KBM-7 (cell line): Measurements from ENCODE around the gene RCOR1.
A peak's percentile ranks its signal among the peaks of the same experiment; 100 is the strongest.

Experiments used
- DNase-seq: peaks from one replicate; pipeline ENCODE4 v3.0.0-alpha.2; 2015
- in situ Hi-C: fragments of 300-500 bp; cut with MboI; formaldehyde crosslinking; loops from 2 replicates; pipeline ENCODE4 v1.14.3; 2020; ENCODE audit warnings: low sequenced_read_pairs, low pct_unique_long_range_greater_than_20kb, mixed read lengths

RCOR1 gene

DNA sequence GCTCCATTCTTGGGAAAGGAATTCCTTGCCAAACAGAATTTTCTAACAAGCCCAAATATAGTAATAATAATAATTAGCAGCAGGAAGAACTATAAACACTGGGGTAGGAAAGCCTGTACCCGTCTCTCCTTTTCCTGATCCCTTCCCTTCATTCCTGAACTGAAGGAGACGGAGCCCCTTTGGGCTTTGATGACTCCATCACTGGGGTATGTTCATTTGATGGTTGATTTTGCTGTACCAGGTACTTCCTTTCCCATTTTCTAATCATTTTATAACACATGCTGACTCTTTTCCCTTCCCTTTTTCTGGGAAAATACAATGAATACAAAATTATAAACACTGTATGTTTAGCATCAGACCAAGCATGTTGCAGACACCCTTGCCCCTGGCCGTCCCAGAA, 3.6 kb upstream of the RCOR1 start:
- no peak for DNase-seq
- in situ Hi-C loops, result no loop called here

DNA sequence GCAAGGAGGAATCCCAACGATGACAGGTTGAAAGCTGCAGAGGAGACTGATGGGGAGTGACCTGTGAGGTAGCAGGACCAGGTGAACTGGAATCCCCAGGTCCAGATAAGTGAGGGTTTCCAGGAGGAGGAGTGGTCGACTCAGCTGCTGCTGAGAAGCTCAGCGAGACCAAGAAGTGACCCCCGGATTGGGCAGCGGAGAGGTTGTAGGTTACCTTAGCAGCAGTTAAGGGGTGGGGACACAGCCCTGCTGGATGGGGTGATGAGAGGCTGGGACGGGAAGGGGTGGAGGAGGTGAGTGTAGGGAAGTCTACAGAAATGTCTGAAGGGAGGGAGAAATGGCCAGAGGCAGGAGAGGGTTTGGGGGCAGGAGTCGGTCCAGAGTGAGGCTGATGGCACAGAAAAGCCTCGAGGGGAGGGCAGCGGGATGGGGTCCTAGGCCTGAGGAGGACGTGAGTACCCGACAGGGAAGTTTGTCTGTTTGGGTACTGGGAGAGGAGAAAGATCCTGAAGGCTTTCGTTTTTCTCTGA, 2.6 kb upstream of the RCOR1 start:
- in situ Hi-C loops, result no loop called here
- no peak for DNase-seq

DNA sequence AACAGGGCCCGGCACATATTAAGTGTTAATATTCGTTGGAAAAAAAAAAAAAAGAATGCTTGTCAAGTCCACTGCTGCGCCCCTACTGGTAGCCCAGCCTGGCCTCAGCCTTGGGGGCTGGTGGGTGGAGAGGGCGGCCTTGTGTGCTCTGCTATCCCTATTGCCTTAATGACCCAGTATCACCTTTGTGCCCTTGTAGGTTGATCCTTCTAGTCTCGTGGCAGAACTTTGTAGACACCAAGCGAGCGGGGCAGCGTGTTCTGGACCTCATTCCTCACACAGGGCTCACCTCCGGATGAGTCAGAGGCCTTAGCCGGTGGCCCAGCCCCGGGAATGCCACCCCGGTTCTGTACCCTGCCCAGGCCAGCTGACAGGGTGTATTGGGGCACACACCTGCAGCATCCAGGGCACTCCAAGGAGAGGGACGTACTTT, 1.8 kb upstream of the RCOR1 start:
- in situ Hi-C loops, result no loop called here
- DNase-seq, result no peak

DNA sequence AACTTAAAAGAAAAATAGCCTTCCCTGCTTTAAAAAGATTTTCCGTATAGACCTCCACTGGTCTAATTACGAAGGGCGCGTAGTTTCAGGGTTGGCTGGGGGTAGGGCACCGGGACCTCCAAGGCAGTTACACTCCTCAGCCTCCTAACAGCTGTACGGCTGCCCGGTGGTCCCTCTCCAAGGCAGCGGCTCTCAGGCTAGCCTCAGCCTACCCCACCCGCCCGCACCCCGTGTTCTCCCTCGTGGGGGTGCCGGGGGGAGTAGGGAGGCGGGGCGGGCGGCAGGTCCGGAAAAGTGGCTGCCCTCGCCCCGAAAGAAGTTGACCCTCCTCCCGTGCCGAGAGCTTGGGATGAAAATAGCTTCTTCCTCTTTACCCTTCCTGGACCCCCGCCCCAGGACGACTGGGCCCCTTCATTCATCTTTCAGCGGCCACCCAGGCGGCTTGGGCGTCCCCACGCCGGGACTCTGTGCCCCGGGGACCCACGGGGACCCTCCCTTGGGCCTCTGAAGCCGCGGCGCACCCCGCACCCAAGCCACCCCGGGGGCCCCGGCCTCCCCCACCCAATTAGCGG, 991 bp upstream of the RCOR1 start:
- DNase-seq, result peak; percentile 48
- in situ Hi-C loops, result no loop called here

DNA sequence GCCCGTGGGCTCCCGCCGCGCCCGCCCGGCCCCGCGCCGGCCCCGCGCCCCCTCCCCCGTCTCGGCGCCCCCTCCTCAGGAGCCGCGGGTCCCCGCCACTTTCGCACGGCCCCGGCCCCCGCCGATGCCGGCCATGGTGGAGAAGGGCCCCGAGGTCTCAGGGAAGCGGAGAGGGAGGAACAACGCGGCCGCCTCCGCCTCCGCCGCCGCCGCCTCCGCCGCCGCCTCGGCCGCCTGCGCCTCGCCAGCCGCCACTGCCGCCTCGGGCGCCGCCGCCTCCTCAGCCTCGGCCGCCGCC, 263 bp downstream of the RCOR1 start:
- in situ Hi-C loops, result no loop called here
- DNase-seq, result no peak

DNA sequence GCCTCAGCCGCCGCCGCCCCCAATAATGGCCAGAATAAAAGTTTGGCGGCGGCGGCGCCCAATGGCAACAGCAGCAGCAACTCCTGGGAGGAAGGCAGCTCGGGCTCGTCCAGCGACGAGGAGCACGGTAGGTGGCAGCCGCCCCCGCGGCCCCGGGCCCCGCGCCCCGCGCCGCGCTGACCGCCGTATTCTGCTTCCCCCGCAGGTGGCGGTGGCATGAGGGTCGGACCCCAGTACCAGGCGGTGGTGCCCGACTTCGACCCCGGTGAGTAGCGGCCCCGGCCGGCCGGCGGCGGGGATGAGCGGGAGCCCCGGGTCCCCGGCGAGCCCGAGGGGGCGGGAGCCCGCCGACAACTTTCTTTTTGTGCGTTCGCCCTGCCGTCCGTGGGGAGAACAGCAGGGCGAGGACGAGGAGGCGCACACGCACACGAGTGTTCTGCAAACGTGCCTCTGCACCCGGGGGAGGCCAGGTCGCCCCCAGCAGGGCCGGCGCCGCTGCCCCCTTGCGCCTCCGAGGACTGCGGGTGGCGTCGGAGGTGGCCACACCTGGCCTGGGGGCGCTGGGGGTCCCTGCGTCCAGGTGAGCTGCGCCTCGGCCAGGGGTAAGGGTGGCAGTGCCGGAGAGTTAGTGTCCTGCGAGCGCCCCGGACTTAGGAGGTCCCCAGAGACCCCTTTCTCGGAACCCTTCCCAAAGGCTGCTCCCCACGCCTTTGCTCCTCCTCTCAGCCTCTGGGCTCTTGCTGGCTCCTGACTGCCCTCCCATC, 794 bp downstream of the RCOR1 start:
- peak; percentile 47 for DNase-seq
- in situ Hi-C loops, result no loop called here

DNA sequence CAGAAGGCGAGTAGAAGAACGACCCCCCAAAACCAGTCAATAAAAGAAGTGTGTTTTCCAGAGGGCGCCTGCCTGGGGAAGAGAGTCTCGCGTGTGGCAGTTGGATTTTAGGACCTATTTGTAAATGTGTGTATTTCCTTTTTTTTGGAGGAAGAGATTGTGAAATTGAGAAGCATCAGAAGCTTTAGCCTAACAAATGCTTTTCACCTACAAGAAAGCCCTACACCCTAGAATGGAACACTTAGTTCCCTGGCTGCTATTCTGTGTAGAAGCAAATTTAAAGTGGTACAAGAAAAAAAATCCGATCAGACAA, 1.3 kb downstream of the RCOR1 start:
- in situ Hi-C loops, result no loop called here
- peak; percentile 52 for DNase-seq

DNA sequence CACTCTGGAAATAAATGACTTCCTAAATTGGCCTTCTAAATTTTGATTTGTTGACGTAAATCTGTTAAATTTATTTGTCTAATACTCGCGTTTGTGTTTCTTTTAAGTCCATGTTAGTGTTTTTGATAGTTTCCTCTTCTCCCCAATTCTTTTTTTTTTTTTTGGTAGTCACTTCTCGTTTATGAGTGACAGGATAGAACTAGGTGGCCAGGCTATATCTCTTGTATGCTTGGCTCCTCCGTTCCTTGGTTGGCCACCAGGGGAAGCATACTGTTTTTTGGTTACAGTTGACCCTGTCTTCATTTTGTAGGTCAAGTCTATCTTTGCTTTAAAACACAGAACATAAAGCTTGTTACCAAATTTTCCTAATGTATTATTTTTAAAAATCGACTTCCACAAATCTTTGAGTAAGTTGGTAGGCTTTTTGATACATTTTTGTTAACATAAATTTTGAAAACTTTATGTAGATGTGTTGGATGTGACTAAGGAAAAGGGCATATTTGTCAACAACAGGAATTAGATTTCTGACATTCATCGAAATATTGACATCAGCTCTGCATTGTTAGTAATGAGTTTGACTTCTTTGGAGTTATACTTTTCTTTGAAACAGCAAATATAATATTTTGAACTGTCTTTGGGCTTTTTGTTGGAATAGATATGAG, 2.2 kb downstream of the RCOR1 start:
- DNase-seq, result peak; percentile 90
- in situ Hi-C loops, result no loop called here

DNA sequence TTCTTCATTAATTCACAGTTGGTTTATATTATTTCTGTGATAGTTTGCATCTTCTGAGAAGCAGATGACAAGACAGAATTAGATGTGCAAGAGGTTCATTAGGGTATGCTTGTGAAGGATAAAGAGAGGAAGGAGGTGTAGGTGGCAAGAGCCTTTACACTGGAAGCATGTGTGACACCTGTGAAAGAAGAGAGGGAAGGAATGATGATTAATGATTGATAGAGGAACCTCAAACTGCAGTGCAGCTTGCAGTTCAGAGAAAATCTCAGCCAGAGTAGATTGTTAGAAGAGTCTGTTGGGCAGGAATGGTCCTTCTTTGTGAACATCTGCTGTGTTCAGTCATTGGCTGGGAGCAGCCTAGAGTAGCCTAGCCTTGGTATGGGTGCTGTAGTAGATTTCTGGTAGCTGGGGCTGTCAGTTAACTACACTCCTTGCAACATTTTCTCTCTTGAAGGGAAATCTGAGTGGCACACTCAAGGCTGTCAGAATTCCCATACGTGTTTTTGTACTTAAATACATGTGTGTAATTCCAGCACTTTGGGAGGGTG, 9.0 kb downstream of the RCOR1 start:
- DNase-seq, result no peak
- in situ Hi-C loops, result no loop called here

DNA sequence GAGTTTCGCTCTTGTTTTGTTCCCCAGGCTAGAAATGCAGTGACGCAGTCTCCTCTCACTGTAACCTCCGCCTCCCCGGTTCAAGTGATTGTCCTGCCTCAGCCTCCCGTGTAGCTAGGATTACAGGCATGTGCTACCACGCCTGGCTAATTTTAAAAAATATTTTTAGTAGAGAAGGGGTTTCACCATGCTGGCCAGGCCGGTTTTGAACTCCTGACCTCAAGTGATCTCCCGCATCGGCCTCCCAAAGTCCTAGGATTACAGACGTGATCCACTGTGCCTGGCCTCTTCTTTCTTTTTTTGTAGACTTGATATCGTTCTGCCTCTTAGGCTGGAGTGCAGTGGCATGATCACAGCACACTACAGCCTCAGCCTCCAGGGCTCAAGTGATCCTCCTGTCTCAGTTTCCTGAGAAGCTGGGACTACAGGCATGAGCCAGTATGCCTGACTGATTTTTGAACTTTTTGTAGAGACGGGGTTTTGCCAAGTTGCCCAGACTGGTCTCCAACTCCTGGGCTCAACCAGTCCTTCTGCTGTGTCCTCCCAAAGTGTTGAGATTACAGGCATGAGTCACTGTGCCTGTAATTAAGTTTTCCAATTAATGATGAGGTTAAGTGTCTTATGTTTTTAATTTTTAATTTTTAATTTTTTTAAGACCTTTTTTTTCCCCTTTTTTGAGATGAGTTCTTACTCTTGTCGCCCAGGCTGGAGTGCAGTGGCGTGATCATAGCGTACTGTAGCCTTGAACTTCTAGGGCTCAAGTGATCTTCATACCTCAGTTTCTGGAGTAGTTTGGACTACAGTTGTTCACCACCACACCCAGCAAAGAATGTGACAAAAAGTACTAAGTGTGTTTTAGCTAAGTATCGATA, 10.2 kb downstream of the RCOR1 start:
- in situ Hi-C loops, result no loop called here
- DNase-seq, result no peak

DNA sequence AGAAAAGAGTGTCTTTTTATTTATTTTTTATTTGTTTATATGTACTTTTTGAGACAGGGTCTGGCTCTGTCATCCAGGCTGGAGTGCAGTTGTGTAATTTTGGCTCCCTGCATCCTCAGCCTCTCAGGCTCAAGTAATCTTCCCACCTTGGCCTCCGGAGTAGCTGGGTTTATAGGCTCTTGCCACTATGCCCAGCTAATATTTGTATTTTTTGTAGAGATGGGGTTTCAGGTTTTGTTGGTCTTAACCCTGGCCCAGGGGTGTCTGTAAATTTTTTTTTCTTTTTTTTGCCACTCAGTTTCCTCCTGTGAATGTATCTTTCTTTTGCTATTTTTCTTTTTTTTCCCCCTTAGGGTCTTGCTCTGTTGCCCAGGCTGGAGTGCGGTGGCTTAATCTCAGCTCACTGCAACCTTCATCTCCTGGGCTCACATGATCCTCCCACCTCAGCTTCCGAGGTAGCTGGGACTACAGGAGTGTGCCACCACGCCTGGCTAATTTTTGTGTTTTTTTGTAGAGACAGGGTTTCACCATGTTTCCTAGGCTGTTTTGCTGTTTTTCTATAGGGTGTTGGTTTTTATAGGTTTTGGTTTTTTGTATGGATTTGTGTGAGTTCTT, 11.0 kb downstream of the RCOR1 start:
- in situ Hi-C loops, result no loop called here
- no peak for DNase-seq

DNA sequence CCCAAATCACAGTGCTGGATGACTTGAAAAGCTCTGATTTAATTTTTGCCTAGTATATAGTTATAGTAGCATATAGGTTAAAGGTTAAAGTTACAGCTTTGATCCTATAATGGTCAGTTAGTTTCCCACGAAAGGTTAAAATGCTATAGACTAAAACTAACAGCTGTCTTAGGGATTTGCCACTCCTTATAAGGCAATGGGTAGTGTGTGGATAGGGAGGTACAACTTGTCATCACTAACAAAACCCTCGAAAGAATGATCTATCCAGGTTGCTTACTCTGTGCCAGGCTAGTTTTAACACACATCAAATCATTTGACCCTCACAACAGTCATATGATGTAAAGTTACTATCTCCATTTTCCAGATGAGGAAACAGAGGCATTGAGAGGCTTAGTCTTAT, 11.7 kb downstream of the RCOR1 start:
- in situ Hi-C loops, result no loop called here
- no peak for DNase-seq

DNA sequence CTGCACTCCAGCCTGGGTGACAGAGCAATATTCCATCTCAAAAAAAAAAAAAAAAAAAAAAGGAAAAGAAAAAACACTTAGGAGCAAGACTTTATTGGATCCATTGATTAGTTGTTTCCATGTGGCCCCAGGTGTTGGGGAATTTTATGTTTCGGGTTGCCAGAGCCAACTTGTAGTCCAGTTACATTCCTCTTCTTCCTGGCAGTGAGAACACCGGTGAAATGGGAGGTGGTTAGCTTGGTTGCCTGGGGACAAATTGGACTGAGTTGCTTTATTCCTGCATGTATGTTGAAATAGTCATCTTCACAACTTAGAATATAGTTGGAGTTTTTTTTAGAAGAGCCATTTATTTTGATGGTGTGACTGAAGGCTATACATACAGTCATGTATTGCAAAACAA, 12.6 kb downstream of the RCOR1 start:
- in situ Hi-C loops, result no loop called here
- no peak for DNase-seq

DNA sequence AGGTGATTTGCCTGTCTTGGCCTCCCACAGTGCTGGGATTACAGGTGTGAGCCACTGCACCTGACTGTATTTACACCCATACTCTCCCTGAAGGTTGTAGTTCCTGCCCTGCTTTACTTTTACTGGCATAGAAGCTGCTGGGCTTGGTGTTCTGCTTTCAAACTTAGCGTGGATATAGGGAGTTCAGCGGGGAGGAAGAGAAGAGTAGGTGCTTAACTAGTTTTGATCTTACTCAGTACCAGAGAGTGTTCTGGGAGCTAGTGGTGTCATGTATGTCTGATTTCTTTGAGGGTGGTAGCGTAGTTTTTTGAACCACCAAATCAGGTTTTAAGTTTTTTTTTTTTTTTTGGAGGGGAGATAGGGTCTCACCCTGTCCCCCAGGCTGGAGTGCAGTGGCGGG, 13.8 kb downstream of the RCOR1 start:
- no peak for DNase-seq
- in situ Hi-C loops, result no loop called here

DNA sequence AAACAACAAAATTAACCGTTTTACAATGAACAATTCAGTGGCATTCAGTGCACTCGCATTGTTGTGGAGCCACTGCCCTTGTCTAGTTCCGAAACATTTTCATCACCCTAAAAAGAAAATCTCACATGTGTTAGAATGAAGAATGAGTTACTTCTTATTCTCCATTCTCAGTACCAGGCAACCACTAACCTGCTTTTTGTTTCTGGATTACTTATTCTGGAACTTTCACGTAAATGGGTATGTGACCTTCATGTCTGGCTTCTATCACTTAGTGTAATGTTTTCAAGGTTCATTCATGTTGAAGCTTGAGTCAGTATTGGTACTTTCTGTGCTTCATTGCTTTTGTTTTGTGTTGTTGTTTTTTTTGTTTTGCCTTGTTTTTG, 15.6 kb downstream of the RCOR1 start:
- in situ Hi-C loops, result no loop called here
- DNase-seq, result no peak

DNA sequence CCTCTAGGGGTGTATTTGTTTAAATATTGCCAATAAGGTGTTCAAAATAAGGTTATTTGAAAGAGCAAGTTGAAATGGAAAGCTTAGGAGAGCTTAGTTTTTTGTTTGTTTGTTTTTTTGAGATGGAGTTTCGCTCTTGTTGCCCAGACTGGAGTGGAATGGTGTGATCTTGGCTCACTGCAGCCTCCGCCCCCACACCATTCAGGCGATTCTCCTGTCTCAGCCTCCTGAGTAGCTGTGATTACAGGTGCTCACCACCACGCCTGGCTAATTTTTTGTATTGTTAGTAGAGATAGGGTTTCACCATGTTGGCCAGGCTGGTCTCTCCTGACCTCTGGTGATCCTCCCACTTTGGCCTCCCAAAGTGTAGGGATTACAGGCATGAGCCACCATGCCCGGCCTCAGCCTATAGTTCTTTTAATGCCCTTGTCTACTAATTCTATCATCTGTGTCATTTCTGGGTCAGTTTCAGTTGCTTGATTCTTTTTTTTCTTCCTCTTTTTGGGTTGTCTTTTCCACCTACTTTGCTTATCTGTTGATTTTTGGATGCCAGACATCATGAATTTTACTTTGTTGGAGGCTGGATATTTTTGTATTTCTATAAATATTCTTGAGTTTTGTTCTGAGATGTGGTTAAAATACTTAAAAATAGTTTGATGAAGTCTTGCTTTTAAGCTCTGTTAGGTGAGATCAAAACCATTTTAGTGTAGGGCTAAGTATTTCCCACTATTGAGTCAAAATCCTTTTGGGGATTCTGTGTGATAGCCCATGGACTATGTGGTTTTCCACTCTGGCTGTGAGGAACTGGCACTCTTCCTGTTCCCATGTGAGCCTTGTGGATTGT, 18.7 kb downstream of the RCOR1 start:
- DNase-seq, result peak; percentile 24
- in situ Hi-C loops, result no loop called here

DNA sequence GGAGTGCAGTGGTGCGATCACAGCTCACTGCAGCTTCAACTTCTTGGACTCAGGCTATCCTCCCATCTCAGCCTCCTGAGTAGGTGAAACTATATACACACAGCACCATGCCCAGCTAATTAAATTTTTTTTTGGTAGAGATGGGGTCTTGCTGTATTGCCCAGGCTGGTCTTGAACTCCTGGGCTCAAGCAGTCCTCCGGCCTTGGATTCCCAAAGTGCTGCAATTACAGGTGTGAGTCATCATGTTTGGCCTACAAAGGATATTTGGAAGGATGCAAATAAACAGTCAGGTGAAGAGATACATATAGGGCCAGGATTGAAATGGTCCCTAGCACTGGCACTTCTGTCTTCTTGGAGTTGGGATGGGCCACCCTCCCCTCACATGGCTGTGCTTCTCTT, 23.9 kb downstream of the RCOR1 start:
- no peak for DNase-seq
- in situ Hi-C loops, result no loop called here

DNA sequence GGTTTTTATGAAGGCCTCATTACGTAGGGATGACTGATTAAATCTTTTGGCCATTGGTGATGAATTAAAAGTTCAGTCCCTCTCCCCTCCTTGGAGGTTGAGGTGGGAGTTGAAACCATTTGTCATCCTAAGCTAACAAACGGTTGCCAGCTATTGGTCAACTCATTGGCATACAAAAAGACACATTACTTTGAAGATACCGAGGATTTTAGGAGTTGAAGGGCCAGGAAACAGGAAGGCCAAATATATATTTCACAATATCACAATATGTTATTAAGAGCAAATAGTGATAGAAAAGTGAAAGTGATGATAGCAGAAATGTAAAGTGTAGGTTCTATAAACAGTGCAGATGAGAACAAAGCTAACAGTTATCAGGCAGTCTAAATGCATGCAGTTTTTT, 24.4 kb downstream of the RCOR1 start:
- DNase-seq, result no peak
- in situ Hi-C loops, result no loop called here
